NCI-H2029 treated with DMSO at 0.1 percent for 48 hours (cell line): ENCODE data around the gene FOXD2.
A peak's percentile ranks its signal among the peaks of the same experiment; 100 is the strongest.

Experiments
- DNase-seq: peaks from one replicate; lab custom pipeline; 2025; lab: John Stamatoyannopoulos, UW

FOXD2 gene

GRCh38 chr1:47468709-47469389 is 31.0 kb downstream of the FOXD2 start:
- no peak for DNase-seq

DNA sequence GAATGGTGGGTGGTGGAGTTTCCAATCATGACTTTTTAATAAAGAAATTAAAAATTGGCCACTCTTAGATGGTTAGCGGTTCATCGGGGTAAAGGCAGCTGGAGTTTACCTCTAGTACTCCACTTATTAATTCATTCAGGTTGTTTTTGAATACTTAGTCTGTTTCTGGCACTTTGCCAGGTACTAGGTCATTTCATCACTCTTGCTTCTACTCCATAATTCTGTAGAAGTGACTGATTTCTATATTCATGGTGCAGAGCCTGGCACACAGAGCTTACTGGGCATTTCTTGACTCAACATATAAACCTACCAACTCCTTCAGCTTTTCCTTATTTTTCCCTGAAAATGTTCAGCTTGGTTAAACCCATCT is 31.5 kb downstream of the FOXD2 start:
- DNase-seq: no peak

DNA sequence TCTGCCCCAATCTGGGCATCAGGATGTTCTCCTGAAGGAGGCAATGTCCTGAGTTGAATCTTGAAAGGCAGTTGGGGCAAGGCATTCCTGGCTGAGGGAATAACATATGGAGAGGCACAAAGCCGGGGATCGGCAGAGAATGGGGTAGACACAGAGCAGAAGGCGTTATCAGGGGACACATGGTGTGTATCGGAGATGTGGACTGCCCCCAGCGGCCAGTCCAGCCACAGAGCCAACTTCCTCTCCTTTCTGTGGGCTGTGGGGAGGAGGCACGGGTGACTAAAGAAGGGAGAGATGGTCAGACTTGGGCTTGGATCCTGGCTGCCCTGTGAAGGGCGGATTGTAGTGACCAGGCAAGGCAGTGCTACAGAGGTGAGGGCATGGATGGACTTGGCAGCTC is 32.1 kb downstream of the FOXD2 start:
- DNase-seq: no peak

- DNase-seq: no peak
Observed at GRCh38 chr1:47471163-47471562, 33.3 kb downstream of the FOXD2 start.

GRCh38 chr1:47474278-47475193 is 36.7 kb downstream of the FOXD2 start:
- DNase-seq: no peak

- DNase-seq: no peak
Observed at GRCh38 chr1:47477595-47478080, 39.8 kb downstream of the FOXD2 start.

- DNase-seq: no peak
Observed at GRCh38 chr1:47478090-47478489, 40.2 kb downstream of the FOXD2 start.

- no peak for DNase-seq
Observed at GRCh38 chr1:47479664-47480063, 41.8 kb downstream of the FOXD2 start.

DNA sequence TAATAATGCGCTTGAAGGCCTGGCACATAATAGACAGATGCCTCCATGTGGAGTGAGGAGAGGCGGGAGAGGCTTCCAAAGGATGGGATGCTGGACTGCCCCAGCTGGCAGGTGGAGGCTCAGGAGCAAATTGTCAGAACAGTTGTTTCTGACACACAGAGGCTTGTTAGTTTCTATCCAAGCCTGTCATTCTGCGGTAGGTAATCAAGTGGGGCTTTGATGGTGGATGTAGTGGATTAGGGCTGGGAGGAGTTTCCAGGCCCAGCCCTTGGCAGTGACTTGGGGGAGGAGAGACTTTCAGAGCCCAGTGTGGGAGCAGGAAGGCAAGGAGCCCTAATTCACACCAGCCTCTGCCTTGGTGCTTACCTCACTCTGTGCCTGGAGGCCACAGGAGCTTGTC is 44.1 kb downstream of the FOXD2 start:
- no peak for DNase-seq

- no peak for DNase-seq
Observed at GRCh38 chr1:47482786-47483185, 44.9 kb downstream of the FOXD2 start.

DNA sequence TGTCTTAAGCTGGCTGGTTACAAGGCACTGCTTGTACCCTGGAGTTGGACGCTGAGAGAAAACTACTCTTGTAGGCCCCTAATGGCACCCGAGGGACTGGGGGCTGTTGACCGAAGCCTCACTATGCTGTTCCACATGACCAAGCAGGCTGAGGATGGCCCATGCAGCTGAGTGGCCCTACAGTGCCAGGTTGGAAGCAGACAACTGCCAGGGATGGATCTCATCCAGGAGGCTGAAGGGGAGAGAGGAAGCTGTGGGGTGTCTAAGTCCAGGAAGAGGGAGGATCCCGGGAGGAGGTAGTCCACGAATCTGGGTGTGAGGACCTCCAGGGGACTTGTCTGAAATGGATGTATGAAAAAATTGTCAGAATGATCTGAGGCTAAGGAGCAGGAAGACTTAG is 45.8 kb downstream of the FOXD2 start:
- DNase-seq: peak; percentile 39

DNA sequence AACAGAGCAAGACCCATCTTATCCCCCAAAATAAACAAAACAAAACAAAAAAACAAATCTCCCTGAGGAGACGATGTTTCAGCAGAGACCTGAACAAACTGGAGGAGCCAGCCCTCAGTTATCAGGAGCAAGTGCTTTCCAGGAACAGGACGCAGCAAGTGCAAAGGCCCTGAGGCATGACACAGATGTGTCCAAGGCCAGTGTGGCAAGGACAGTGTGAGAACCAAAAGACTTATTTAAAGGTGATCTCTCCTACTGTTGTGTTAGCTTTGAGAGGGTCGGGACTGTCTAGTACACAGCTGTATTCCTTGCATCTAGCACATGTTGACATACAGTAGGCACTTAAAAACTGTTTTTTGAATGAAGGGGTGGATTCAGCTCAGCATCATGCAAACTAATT is 48.0 kb downstream of the FOXD2 start:
- DNase-seq: no peak

GRCh38 chr1:47487332-47487731 is 49.5 kb downstream of the FOXD2 start:
- no peak for DNase-seq

DNA sequence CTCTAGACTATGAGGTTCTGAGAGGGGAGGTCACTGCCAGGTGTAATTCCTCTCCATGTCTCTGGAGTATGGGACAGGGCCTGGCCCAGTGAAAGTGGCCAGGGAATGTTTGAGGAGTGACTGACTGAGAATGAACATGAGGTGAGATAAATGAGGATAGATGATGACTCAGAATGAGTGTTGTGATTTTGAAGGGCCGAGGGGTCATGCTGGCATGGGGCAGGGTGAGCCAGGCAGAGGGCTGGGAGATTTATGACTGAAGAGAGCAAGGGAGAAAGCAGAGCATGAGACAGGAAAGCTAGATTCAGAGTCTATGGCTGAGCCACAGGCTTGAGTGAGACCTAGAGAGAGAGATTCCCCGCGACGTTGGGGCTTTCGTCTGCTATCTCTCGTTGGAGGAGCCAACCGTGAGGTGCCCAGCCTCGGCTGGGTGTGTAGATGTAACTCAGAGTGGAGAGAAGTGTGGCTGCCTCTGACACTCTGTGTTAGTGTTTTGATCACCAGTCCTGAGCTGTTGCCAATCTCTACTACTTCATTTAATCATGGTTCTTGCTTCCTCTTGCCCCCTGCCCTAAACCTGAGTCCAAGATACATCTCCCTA is 50.1 kb downstream of the FOXD2 start:
- no peak for DNase-seq
